ENCODE measurements around the gene ZNF467. TPM values are rescaled to one million over a fixed set of nuclear protein-coding genes. Genes with fewer than 3 reads are reported as not detected.
A peak's percentile ranks its signal among the peaks of the same experiment; 100 is the strongest.

Gene ZNF467
- total and polyA plus RNA-seq, 8 donors = 3.1 to 16.4 (median 12.2) TPM; not detected in 1

GRCh38 chr7:149716007-149716931 is 57.1 kb downstream of the ZNF467 start:
- Histone ChIP-seq H3K4me3 (peak overlapping the region in 3 of 4 donors; percentile 71 to 82 (median 81)), H3K27me3 (no peaks in the 10 kb centered on the region), H3K36me3 (peaks cover 2 to 14% (median 10%) of the 10 kb centered on the region in 4 donors), H3K4me1 (peaks cover 33 to 61% (median 43%) of the 10 kb centered on the region in 4 donors), H3K9me3 (peaks cover 0 to 7% (median 3%) of the 10 kb centered on the region in 4 donors), H3K27ac (peak overlapping the region in 3 of 5 donors; percentile 4 to 86 (median 82))
- intact Hi-C loops (cut with DNase I; ENCODE audit: low total_unique reads) = no loop called here
- TF ChIP-seq POLR2A (IDR thresholded peaks at IDR 0.05) (no peak), POLR2AphosphoS5 (IDR thresholded peaks at IDR 0.05) (no peak), CTCF (IDR thresholded peaks at IDR 0.05) (no peak), EP300 (IDR thresholded peaks at IDR 0.05) (no peak)
- WGBS, 5 donors = 79 to 83% (median 80%) methylated on average over 10 to 11 of the region's 11 CpGs
- DNase-seq = no peak

GRCh38 chr7:149715476-149715875 is 57.9 kb downstream of the ZNF467 start:
- intact Hi-C loops (cut with DNase I; ENCODE audit: low total_unique reads) = no loop called here
- Histone ChIP-seq H3K27me3 (no peaks in the 10 kb centered on the region), H3K27ac (peak overlapping the region in 4 of 5 donors; percentile 74 to 86 (median 79)), H3K36me3 (peaks cover 0 to 7% (median 3%) of the 10 kb centered on the region in 4 donors), H3K9me3 (peaks cover 7 to 15% (median 10%) of the 10 kb centered on the region in 4 donors), H3K4me1 (peaks cover 33 to 55% (median 39%) of the 10 kb centered on the region in 4 donors), H3K4me3 (peak overlapping the region; percentile 71 to 82 (median 80))
- TF ChIP-seq EP300 (IDR thresholded peaks at IDR 0.05) = no peak
- no peak for TF ChIP-seq POLR2AphosphoS5 (IDR thresholded peaks at IDR 0.05)
- TF ChIP-seq POLR2A (IDR thresholded peaks at IDR 0.05) = no peak
- DNase-seq = peak in 1 of 2 donors; percentile 23
- 29 to 42% (median 36%) methylated on average over 8 of the region's 8 CpGs for WGBS, 5 donors

- Histone ChIP-seq H3K27me3 (no peaks in the 10 kb centered on the region), H3K4me3 (peak overlapping the region; percentile 71 to 82 (median 80)), H3K9me3 (peaks cover 11 to 20% (median 15%) of the 10 kb centered on the region in 4 donors), H3K4me1 (peaks cover 28 to 50% (median 34%) of the 10 kb centered on the region in 4 donors), H3K36me3 (peaks cover 0 to 6% (median 2%) of the 10 kb centered on the region in 4 donors), H3K27ac (peak overlapping the region; percentile 27 to 86 (median 76))
- WGBS, 5 donors = 1 to 9% (median 1%) methylated on average over 9 to 48 of the region's 48 CpGs
- no peak for TF ChIP-seq POLR2AphosphoS5 (IDR thresholded peaks at IDR 0.05)
- intact Hi-C loops (cut with DNase I; ENCODE audit: low total_unique reads) = no loop called here
- peak in 1 of 2 donors; percentile 35 for DNase-seq
These were observed 58.4 kb downstream of the ZNF467 start for GRCh38 chr7:149714910-149715471.

Other genes starting within 250 kb of the ZNF467 start
- gene ZNF862, start 64.8 kb upstream of the ZNF467 start, total RNA-seq = 10 to 100 TPM in 2 of 5 donors, 1 to 10 TPM in 3; 7.0 to 13.4 (median 7.3) TPM
- gene ZNF862, start 64.8 kb upstream of the ZNF467 start, polyA plus RNA-seq = 1 to 10 TPM; 2.4 to 7.5 (median 2.6) TPM
- 10 to 100 TPM in 3 of 5 donors, 1 to 10 TPM in 1, not detected in 1; 5.1 to 83.5 (median 12.5) TPM for gene ATP6V0E2, start 100.4 kb upstream of the ZNF467 start, total RNA-seq
- gene ATP6V0E2, start 100.4 kb upstream of the ZNF467 start, polyA plus RNA-seq = 10 to 100 TPM; 17.1 to 22.4 (median 19.4) TPM